Measurements from ENCODE around the gene ANAPC13.

DNA sequence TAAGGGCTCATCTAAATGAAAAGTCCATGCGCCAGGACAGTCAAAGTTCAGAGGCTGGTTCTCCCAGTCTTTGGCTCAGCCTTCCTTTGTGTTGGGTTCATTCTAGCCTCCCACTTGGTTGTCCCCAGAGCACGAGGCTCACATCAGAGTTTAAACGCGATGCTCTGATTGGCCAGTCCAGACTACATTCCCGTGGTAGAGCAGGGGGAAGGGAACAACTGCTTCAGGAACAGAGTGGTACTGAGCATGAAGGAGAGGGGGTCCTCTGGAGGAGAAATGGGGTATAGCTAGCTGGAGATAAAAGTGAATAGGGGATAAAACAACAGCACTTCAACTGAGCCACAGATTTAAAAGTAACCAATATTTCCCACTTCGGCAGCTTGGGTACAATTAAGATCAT lies 32.2 kb downstream of the ANAPC13 start:
- TF ChIP-seq, protein P1, sequence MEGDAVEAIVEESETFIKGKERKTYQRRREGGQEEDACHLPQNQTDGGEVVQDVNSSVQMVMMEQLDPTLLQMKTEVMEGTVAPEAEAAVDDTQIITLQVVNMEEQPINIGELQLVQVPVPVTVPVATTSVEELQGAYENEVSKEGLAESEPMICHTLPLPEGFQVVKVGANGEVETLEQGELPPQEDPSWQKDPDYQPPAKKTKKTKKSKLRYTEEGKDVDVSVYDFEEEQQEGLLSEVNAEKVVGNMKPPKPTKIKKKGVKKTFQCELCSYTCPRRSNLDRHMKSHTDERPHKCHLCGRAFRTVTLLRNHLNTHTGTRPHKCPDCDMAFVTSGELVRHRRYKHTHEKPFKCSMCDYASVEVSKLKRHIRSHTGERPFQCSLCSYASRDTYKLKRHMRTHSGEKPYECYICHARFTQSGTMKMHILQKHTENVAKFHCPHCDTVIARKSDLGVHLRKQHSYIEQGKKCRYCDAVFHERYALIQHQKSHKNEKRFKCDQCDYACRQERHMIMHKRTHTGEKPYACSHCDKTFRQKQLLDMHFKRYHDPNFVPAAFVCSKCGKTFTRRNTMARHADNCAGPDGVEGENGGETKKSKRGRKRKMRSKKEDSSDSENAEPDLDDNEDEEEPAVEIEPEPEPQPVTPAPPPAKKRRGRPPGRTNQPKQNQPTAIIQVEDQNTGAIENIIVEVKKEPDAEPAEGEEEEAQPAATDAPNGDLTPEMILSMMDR (IDR thresholded peaks at IDR 0.05; ENCODE audit: insufficient read depth, low read length, poor library complexity, severe bottlenecking), result no peak
- no peak for TF ChIP-seq EZH2phosphoT487 (conservative IDR thresholded peaks at IDR 0.05; ENCODE audit: low read length)
